Measurements from ENCODE around the gene DENND1A. TPM values are rescaled to one million over a fixed set of nuclear protein-coding genes. Genes with fewer than 3 reads are reported as not detected.

Gene DENND1A
- total RNA-seq, 1 donor from 2014 or later, result 23.0 TPM

GRCh38 chr9:123487944-123488548 lies 441.9 kb downstream of the DENND1A start:
- DNase-seq (no peak), ATAC-seq (no peak)
- TF ChIP-seq, protein P1, sequence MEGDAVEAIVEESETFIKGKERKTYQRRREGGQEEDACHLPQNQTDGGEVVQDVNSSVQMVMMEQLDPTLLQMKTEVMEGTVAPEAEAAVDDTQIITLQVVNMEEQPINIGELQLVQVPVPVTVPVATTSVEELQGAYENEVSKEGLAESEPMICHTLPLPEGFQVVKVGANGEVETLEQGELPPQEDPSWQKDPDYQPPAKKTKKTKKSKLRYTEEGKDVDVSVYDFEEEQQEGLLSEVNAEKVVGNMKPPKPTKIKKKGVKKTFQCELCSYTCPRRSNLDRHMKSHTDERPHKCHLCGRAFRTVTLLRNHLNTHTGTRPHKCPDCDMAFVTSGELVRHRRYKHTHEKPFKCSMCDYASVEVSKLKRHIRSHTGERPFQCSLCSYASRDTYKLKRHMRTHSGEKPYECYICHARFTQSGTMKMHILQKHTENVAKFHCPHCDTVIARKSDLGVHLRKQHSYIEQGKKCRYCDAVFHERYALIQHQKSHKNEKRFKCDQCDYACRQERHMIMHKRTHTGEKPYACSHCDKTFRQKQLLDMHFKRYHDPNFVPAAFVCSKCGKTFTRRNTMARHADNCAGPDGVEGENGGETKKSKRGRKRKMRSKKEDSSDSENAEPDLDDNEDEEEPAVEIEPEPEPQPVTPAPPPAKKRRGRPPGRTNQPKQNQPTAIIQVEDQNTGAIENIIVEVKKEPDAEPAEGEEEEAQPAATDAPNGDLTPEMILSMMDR (IDR thresholded peaks at IDR 0.05), result no peak

DNA sequence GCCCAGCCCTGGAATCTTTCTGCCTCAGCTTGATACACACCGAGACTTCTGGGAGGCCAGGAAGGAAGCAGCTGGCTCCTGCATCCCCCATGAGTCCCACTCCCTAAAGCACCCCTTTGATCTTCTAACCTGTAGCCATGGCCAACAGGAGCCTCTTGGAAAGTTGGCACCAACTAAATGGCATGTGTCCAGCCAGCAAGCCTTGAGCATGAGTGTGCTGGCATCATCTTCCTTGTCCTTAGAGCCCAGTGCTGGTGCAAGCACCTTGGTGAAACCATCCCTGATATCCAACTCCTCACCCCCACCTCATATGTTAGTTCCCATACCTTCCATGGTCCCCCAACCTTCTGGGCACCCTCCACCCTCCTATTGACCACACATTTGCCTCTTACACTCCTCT lies 443.5 kb downstream of the DENND1A start:
- TF ChIP-seq, protein P1 (IDR thresholded peaks at IDR 0.05), result no peak
- Histone ChIP-seq H3K27ac (no peak overlapping the region), H3K36me3 (no peaks in the 10 kb centered on the region), H3K4me3 (no peak overlapping the region), H3K27me3 (ENCODE audit: low read depth) (no peaks in the 10 kb centered on the region), H3K4me1 (no peaks in the 10 kb centered on the region), H3K9me3 (no peaks in the 10 kb centered on the region)
- ATAC-seq (no peak), DNase-seq (no peak)
- intact Hi-C loops (cut with DNase I), result no loop called here

More at GRCh38 chr9:123487944-123488548, 441.9 kb downstream of the DENND1A start:
- H3K36me3 ChIP-seq, result no peaks in the 10 kb centered on the region
- H3K27ac ChIP-seq, result no peak overlapping the region
- no peaks in the 10 kb centered on the region for H3K4me1 ChIP-seq
- H3K9me3 ChIP-seq, result no peaks in the 10 kb centered on the region
- H3K4me3 ChIP-seq, result no peak overlapping the region
- intact Hi-C loops (cut with DNase I), result no loop called here
- no peaks in the 10 kb centered on the region for H3K27me3 ChIP-seq (ENCODE audit: low read depth)

GRCh38 chr9:123485216-123485615 lies 444.7 kb downstream of the DENND1A start:
- TF ChIP-seq, protein P1 (IDR thresholded peaks at IDR 0.05), result no peak
- H3K9me3 ChIP-seq, result no peaks in the 10 kb centered on the region
- no peaks in the 10 kb centered on the region for H3K36me3 ChIP-seq
- ATAC-seq (no peak), DNase-seq (no peak)
- intact Hi-C loops (cut with DNase I), result no loop called here
- no peaks in the 10 kb centered on the region for H3K4me1 ChIP-seq
- H3K27ac ChIP-seq, result no peak overlapping the region
- H3K27me3 ChIP-seq (ENCODE audit: low read depth), result no peaks in the 10 kb centered on the region
- no peak overlapping the region for H3K4me3 ChIP-seq

GRCh38 chr9:123484130-123484529 lies 445.8 kb downstream of the DENND1A start:
- TF ChIP-seq, protein P1 (IDR thresholded peaks at IDR 0.05), result no peak
- Histone ChIP-seq H3K9me3 (no peaks in the 10 kb centered on the region), H3K4me3 (no peak overlapping the region), H3K27me3 (ENCODE audit: low read depth) (no peaks in the 10 kb centered on the region), H3K36me3 (no peaks in the 10 kb centered on the region), H3K4me1 (no peaks in the 10 kb centered on the region), H3K27ac (no peak overlapping the region)
- intact Hi-C loops (cut with DNase I), result no loop called here
- DNase-seq (no peak), ATAC-seq (no peak)

GRCh38 chr9:123483191-123483803 lies 446.6 kb downstream of the DENND1A start:
- DNase-seq (no peak), ATAC-seq (no peak)
- H3K27ac ChIP-seq, result no peak overlapping the region
- TF ChIP-seq, protein P1 (IDR thresholded peaks at IDR 0.05), result no peak
- no peaks in the 10 kb centered on the region for H3K4me1 ChIP-seq
- no peaks in the 10 kb centered on the region for H3K27me3 ChIP-seq (ENCODE audit: low read depth)
- H3K4me3 ChIP-seq, result no peak overlapping the region
- no peaks in the 10 kb centered on the region for H3K36me3 ChIP-seq
- H3K9me3 ChIP-seq, result no peaks in the 10 kb centered on the region
- intact Hi-C loops (cut with DNase I), result no loop called here

Data from lower lobe of right lung (tissue), 2 donors.